Loucy (cell line): ENCODE results near the gene C20orf173.
"Not testable (repeated sequence)": the region's sequence is repeated elsewhere in the genome, so short reads cannot be mapped to it uniquely, and the experiment has no call there.

Source experiments
- H2AFZ ChIP-seq: fragments of 200-600 bp; sonication (generic); 2 replicates; pipeline ENCODE4 v1.6.0; 2016; ENCODE audit warnings: antibody characterized with exemption, mild to moderate bottlenecking, low read length, moderate library complexity
- H3F3A ChIP-seq: fragments of 200-600 bp; 2 replicates; pipeline ENCODE4 v1.6.0; 2016; ENCODE audit warnings: antibody characterized with exemption, low read depth, mild to moderate bottlenecking
- H3K27me3 ChIP-seq: fragments of 200-600 bp; sonication (generic); 2 replicates; pipeline ENCODE4 v1.6.1; 2014; ENCODE audit warnings: low read length, mild to moderate bottlenecking; ENCODE audit not compliant: insufficient read depth, poor library complexity, severe bottlenecking
- H3K36me3 ChIP-seq: fragments of 200-600 bp; sonication (generic); 2 replicates; pipeline ENCODE4 v1.6.1; 2016; ENCODE audit warnings: low read length; ENCODE audit not compliant: insufficient read depth
- H3K4me1 ChIP-seq: fragments of 200-600 bp; sonication (generic); 2 replicates; pipeline ENCODE4 v1.5.1; 2014; ENCODE audit warnings: low read length, mild to moderate bottlenecking; ENCODE audit not compliant: insufficient read depth, poor library complexity, severe bottlenecking
- H3K4me2 ChIP-seq: fragments of 200-600 bp; sonication (generic); 2 replicates; pipeline ENCODE4 v1.6.0; 2014; ENCODE audit warnings: antibody characterized with exemption, low read length, low read depth, mild to moderate bottlenecking; ENCODE audit not compliant: poor library complexity, severe bottlenecking
- H3K4me3 ChIP-seq: fragments of 200-600 bp; sonication (generic); 2 replicates; pipeline ENCODE4 v1.5.1; 2014; ENCODE audit warnings: low read length, mild to moderate bottlenecking, mixed read lengths; ENCODE audit not compliant: poor library complexity, severe bottlenecking
- H3K79me2 ChIP-seq: fragments of 200-600 bp; sonication (generic); 2 replicates; pipeline ENCODE4 v1.6.1; 2014; ENCODE audit warnings: low read length; ENCODE audit not compliant: insufficient read depth
- H3K9ac ChIP-seq: fragments of 200-600 bp; sonication (generic); 2 replicates; pipeline ENCODE4 v1.6.0; 2014; ENCODE audit warnings: mild to moderate bottlenecking, low read depth, low read length, moderate library complexity; ENCODE audit not compliant: poor library complexity, severe bottlenecking
- H3K9me2 ChIP-seq: fragments of 200-600 bp; sonication (generic); replicated peaks from 2 replicates; pipeline ENCODE4 v1.6.1; 2016; ENCODE audit warnings: low read depth, low read length, mixed read lengths
- H3K9me3 ChIP-seq: fragments of 200-600 bp; sonication (generic); 2 replicates; pipeline ENCODE4 v1.6.1; 2014; ENCODE audit warnings: mild to moderate bottlenecking, antibody characterized with exemption, low read length, low read depth; ENCODE audit not compliant: insufficient read depth
- H4K20me1 ChIP-seq: fragments of 200-600 bp; sonication (generic); 2 replicates; pipeline ENCODE4 v1.6.0; 2014; ENCODE audit warnings: antibody characterized with exemption, low read length, mild to moderate bottlenecking; ENCODE audit not compliant: insufficient read depth, poor library complexity, severe bottlenecking
- CTCF ChIP-seq: fragments of 200-600 bp; sonication (generic); conservative IDR thresholded peaks from 2 replicates; pipeline ENCODE4 v1.5.1; 2014; ENCODE audit warnings: mild to moderate bottlenecking, antibody characterized with exemption, low read length
- EZH2phosphoT487 ChIP-seq: fragments of 200-600 bp; IDR thresholded peaks from 2 replicates; pipeline ENCODE4 v1.6.1; 2018; ENCODE audit warnings: antibody characterized with exemption, mild to moderate bottlenecking, moderate library complexity, borderline replicate concordance

The C20orf173 gene

GRCh38 chr20:35555951-35556645 lies 26.6 kb upstream of the C20orf173 start:
- Histone ChIP-seq H3K9me3 (no peaks in the 10 kb centered on the region), H3K36me3 (peaks cover 5% of the 10 kb centered on the region; the same call in 1 of the 2 replicates), H2AFZ (no peak overlapping the region), H3K9ac (no peak overlapping the region), H3F3A (no peaks in the 10 kb centered on the region), H4K20me1 (no peaks in the 10 kb centered on the region), H3K4me1 (no peaks in the 10 kb centered on the region), H3K27me3 (no peaks in the 10 kb centered on the region), H3K79me2 (no peaks in the 10 kb centered on the region), H3K9me2 (no peaks in the 10 kb centered on the region), H3K4me3 (no peak overlapping the region), H3K4me2 (no peak overlapping the region)
- TF ChIP-seq EZH2phosphoT487 (no peak), CTCF (no peak)

DNA sequence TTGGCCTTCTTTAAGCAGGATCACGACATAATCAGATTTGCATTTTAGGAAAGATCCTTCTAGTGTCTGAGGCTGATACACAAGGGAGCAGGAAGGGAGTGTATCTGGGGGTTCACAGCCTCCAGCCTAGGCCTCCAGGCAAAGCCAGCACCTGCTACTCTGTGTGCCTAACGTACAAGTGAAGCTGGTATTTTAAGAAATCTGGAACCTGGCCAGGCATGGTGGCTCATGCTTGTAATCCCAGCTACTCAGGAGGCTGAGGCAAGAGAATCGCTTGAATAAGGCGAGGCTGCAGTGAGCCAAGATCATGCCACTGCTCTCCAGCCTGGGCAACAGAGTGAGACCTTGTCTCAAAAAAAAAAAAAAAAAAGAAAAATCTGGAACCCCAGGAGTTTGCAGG lies 26.0 kb upstream of the C20orf173 start:
- H2AFZ ChIP-seq, H3F3A ChIP-seq, H3K79me2 ChIP-seq, H3K4me1 ChIP-seq, H3K9me3 ChIP-seq, H3K9ac ChIP-seq, H3K27me3 ChIP-seq, H3K4me3 ChIP-seq, H3K36me3 ChIP-seq, H4K20me1 ChIP-seq, H3K9me2 ChIP-seq, H3K4me2 ChIP-seq: not testable (repeated sequence)

DNA sequence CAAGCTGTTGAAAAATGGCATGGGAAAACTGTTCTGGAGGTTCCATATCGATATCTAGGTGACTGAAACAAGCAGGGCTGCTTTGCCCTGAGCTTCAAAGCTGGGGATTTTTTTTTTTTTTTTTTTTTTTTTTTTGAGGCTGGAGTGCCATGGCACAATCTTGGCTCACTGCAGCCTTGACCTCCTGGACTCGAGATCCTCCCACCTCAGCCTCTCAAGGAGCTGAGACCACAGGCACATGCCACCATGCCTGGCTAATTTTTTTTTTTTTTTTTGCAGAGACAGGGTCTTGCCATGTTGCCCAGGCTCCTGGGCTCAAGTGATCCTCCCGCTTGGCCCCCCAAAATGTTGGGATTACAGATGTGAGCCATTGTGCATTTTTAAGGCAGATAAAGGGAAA lies 23.5 kb upstream of the C20orf173 start:
- Histone ChIP-seq H3K79me2 (no peaks in the 10 kb centered on the region), H4K20me1 (no peaks in the 10 kb centered on the region), H3K4me3 (no peak overlapping the region), H2AFZ (no peak overlapping the region), H3K4me1 (no peaks in the 10 kb centered on the region), H3K4me2 (no peak overlapping the region), H3K9me3 (no peaks in the 10 kb centered on the region), H3K9ac (no peak overlapping the region), H3K36me3 (peaks cover 8% of the 10 kb centered on the region; the same call in 1 of the 2 replicates), H3K9me2 (no peaks in the 10 kb centered on the region), H3K27me3 (no peaks in the 10 kb centered on the region), H3F3A (no peaks in the 10 kb centered on the region)
- TF ChIP-seq CTCF = no peak

- Histone ChIP-seq H3K79me2 (no peaks in the 10 kb centered on the region), H3K36me3 (peaks cover 3% of the 10 kb centered on the region; the same call in 1 of the 2 replicates), H3K4me1 (no peaks in the 10 kb centered on the region), H3K27me3 (no peaks in the 10 kb centered on the region), H3K9me2 (no peaks in the 10 kb centered on the region), H3K9me3 (no peaks in the 10 kb centered on the region), H3F3A (no peaks in the 10 kb centered on the region), H4K20me1 (no peaks in the 10 kb centered on the region), H3K4me2 (no peak overlapping the region), H3K4me3 (no peak overlapping the region), H3K9ac (no peak overlapping the region), H2AFZ (no peak overlapping the region)
- no peak for TF ChIP-seq CTCF
- TF ChIP-seq EZH2phosphoT487 = no peak
These were observed 22.1 kb upstream of the C20orf173 start for GRCh38 chr20:35551503-35551902.
